ENCODE measurements around the gene OR2AG1.

- TF ChIP-seq POLR2A (IDR thresholded peaks at IDR 0.05) (no peak), CTCF (IDR thresholded peaks at IDR 0.05) (no peak)
Measured at GRCh38 chr11:6813656-6814055, 30.8 kb downstream of the OR2AG1 start.
